ENCODE data around the gene PTPRG. TPM values are rescaled to one million over a fixed set of nuclear protein-coding genes. Genes with fewer than 3 reads are reported as not detected.

PTPRG gene
- total and polyA plus RNA-seq, 2 experiments from 2014 or later: 24.4 to 131 TPM

- TF ChIP-seq JUNB (IDR thresholded peaks at IDR 0.05; ENCODE audit: unreplicated experiment) (no peak), POLR2AphosphoS5 (IDR thresholded peaks at IDR 0.05; ENCODE audit: low read depth) (no peak), ZNF331 (CRISPR knock-in tag; IDR thresholded peaks at IDR 0.05; ENCODE audit: low read depth) (no peak), NANOG (IDR thresholded peaks at IDR 0.05; ENCODE audit: borderline replicate concordance) (no peak), ETS1 (IDR thresholded peaks at IDR 0.05) (no peak), EZH2phosphoT487 (IDR thresholded peaks at IDR 0.05; ENCODE audit: unreplicated experiment) (no peak), STAT1 (IDR thresholded peaks at IDR 0.05; ENCODE audit: unreplicated experiment) (no peak)
- Histone ChIP-seq H3K4me3 (no peak overlapping the region), H3K9me2 (ENCODE audit: insufficient read depth) (no peaks in the 10 kb centered on the region), H4K20me1 (replicated peaks; ENCODE audit: insufficient read depth) (no peaks in the 10 kb centered on the region), H2AFZ (no peak overlapping the region), H3K27me3 (ENCODE audit: insufficient read depth) (no peaks in the 10 kb centered on the region), H3K4me1 (ENCODE audit: insufficient read depth) (peaks cover 74% of the 10 kb centered on the region), H3F3A (replicated peaks; ENCODE audit: low read depth) (peaks cover 3% of the 10 kb centered on the region; the same call in 1 of the 2 replicates), H3K27ac (ENCODE audit: low read depth) (peak overlapping the region; percentile 96), H3K4me2 (peak overlapping the region; percentile 69), H3K36me3 (ENCODE audit: insufficient read depth) (no peaks in the 10 kb centered on the region), H3K79me2 (replicated peaks; ENCODE audit: insufficient read depth) (peaks cover 82% of the 10 kb centered on the region)
- DNase-seq (ENCODE audit: low spot score) (no peak), ATAC-seq (peak; percentile 4; the same call in 1 of the 3 replicates)
- Mint-ChIP-seq H3K9me3 (peaks cover 5% of the 10 kb centered on the region; the same call in 2 of the 3 replicates), H3K36me3 (ENCODE audit: low read depth) (peaks cover 11% of the 10 kb centered on the region), H3K4me3 (no peak overlapping the region), H3K27me3 (ENCODE audit: insufficient read depth, low read depth, poor library complexity) (peaks cover 9% of the 10 kb centered on the region), H3K27ac (peak overlapping the region; percentile 84), H3K4me1 (peaks cover 83% of the 10 kb centered on the region)
Observed at GRCh38 chr3:61702453-61702852, 141.1 kb downstream of the PTPRG start.

GRCh38 chr3:61704807-61705206 is 143.4 kb downstream of the PTPRG start:
- Mint-ChIP-seq H3K27me3 (ENCODE audit: insufficient read depth, low read depth, poor library complexity) (peaks cover 6% of the 10 kb centered on the region), H3K9me3 (peaks cover 10% of the 10 kb centered on the region; the same call in 2 of the 3 replicates), H3K27ac (peak overlapping the region; percentile 89), H3K4me1 (peaks cover 82% of the 10 kb centered on the region), H3K36me3 (ENCODE audit: low read depth) (peaks cover 23% of the 10 kb centered on the region), H3K4me3 (peak overlapping the region; percentile 38)
- no peaks in the 10 kb centered on the region for H3K9me2 ChIP-seq (ENCODE audit: insufficient read depth)
- no peaks in the 10 kb centered on the region for H3K36me3 ChIP-seq (ENCODE audit: insufficient read depth)
- no peaks in the 10 kb centered on the region for H3K27me3 ChIP-seq (ENCODE audit: insufficient read depth)
- peak overlapping the region; percentile 18 for H3K4me3 ChIP-seq
- ATAC-seq (peak; percentile 29), DNase-seq (ENCODE audit: low spot score) (no peak)
- H3K4me2 ChIP-seq: peak overlapping the region; percentile 69
- peaks cover 79% of the 10 kb centered on the region for H3K4me1 ChIP-seq (ENCODE audit: insufficient read depth)
- H3K27ac ChIP-seq (ENCODE audit: low read depth): peak overlapping the region; percentile 96
- no peaks in the 10 kb centered on the region; the same call in 1 of the 2 replicates for H4K20me1 ChIP-seq (replicated peaks; ENCODE audit: insufficient read depth)
- H3F3A ChIP-seq (replicated peaks; ENCODE audit: low read depth): peaks cover 3% of the 10 kb centered on the region; the same call in 1 of the 2 replicates
- no peak overlapping the region for H2AFZ ChIP-seq
- H3K79me2 ChIP-seq (replicated peaks; ENCODE audit: insufficient read depth): peaks cover 93% of the 10 kb centered on the region
- no peak for TF ChIP-seq ZNF462 (CRISPR knock-in tag; IDR thresholded peaks at IDR 0.05)
- TF ChIP-seq STAT1 (IDR thresholded peaks at IDR 0.05; ENCODE audit: unreplicated experiment): no peak
- TF ChIP-seq CTCF (conservative IDR thresholded peaks at IDR 0.05; ENCODE audit: low read depth in 2 of 2): no peak
- no peak for TF ChIP-seq ZNF114 (CRISPR knock-in tag; IDR thresholded peaks at IDR 0.05)
- TF ChIP-seq ZNF331 (CRISPR knock-in tag; IDR thresholded peaks at IDR 0.05; ENCODE audit: low read depth): no peak
- TF ChIP-seq ETS1 (IDR thresholded peaks at IDR 0.05): no peak
- TF ChIP-seq EZH2 (IDR thresholded peaks at IDR 0.05; ENCODE audit: low read depth, unreplicated experiment): no peak
- TF ChIP-seq POLR2AphosphoS5 (IDR thresholded peaks at IDR 0.05; ENCODE audit: low read depth): no peak

Measured in GM23338 (cell line).